ENCODE measurements around the gene DLST.

DNA sequence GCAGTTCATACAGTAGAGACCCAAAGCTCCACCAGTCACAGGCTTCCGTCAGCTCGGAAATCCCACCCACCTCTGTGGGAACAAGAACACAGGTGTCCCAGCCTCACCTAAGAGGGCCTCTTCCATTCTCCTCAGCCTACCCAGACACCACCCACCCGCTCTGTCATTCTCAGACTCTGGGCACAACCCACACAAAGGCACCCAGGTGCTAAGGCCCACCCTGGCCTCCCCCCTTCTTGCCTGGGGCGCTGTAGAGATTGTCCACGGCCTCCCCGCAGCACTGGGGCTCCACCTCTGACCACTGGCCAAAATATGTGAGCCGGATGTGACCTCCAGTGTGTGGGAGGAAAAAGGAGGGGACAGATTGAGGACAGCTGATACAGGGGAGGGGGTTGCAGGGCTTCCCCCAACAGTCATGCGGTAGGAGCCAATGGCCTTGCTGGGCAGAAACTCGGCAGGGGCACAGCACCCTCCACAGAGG, 27.2 kb downstream of the DLST start:
- TF ChIP-seq, protein P1, sequence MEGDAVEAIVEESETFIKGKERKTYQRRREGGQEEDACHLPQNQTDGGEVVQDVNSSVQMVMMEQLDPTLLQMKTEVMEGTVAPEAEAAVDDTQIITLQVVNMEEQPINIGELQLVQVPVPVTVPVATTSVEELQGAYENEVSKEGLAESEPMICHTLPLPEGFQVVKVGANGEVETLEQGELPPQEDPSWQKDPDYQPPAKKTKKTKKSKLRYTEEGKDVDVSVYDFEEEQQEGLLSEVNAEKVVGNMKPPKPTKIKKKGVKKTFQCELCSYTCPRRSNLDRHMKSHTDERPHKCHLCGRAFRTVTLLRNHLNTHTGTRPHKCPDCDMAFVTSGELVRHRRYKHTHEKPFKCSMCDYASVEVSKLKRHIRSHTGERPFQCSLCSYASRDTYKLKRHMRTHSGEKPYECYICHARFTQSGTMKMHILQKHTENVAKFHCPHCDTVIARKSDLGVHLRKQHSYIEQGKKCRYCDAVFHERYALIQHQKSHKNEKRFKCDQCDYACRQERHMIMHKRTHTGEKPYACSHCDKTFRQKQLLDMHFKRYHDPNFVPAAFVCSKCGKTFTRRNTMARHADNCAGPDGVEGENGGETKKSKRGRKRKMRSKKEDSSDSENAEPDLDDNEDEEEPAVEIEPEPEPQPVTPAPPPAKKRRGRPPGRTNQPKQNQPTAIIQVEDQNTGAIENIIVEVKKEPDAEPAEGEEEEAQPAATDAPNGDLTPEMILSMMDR (IDR thresholded peaks at IDR 0.05) = no peak
- TF ChIP-seq POLR2A (IDR thresholded peaks at IDR 0.05) = no peak
